GM19452 (cell line): ENCODE data around the gene RPS2.
A peak's percentile ranks its signal among the peaks of the same experiment; 100 is the strongest.

Experiments used
- ATAC-seq: cut with Tn5 transposase; IDR thresholded peaks from one replicate; pipeline ENCODE4 v1.9.1; 2021; ENCODE audit not compliant: unreplicated experiment

Gene RPS2

DNA sequence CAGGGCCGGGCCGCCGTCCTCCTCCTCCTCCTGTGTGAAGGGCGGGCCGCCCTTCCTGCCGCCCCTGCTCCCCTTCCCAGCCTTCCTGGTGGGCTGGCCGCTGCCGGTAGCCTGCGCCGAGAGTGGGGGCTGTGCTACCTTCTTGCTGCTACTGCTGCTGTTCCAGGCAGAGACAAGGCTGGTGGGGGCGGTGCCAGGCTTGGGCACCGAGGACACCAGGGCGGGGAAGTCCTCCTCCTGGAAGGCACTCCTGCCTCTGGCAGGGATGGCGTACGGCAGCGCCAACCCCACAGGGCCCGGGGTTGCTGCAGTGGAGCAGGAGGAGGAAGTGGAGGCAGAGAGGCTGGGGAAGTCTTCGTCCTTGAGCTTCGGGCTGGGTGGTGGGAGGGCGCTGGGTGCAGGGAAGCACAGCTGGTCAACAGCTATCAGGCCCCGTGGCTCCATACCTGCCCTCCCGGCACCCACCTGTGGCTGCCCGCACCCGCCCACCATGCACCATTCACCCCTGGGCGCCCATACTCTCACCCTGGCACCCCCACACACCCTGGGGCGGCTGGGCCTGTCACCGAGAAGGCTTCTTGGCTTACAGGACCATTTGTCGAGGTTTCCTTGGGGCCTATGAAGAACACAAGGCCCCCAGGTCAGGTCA is 35.4 kb upstream of the RPS2 start:
- no peak for ATAC-seq

GRCh38 chr16:1998852-1999801 is 34.5 kb upstream of the RPS2 start:
- no peak for ATAC-seq

- ATAC-seq = no peak
These were observed 33.8 kb upstream of the RPS2 start for GRCh38 chr16:1998360-1998835.

DNA sequence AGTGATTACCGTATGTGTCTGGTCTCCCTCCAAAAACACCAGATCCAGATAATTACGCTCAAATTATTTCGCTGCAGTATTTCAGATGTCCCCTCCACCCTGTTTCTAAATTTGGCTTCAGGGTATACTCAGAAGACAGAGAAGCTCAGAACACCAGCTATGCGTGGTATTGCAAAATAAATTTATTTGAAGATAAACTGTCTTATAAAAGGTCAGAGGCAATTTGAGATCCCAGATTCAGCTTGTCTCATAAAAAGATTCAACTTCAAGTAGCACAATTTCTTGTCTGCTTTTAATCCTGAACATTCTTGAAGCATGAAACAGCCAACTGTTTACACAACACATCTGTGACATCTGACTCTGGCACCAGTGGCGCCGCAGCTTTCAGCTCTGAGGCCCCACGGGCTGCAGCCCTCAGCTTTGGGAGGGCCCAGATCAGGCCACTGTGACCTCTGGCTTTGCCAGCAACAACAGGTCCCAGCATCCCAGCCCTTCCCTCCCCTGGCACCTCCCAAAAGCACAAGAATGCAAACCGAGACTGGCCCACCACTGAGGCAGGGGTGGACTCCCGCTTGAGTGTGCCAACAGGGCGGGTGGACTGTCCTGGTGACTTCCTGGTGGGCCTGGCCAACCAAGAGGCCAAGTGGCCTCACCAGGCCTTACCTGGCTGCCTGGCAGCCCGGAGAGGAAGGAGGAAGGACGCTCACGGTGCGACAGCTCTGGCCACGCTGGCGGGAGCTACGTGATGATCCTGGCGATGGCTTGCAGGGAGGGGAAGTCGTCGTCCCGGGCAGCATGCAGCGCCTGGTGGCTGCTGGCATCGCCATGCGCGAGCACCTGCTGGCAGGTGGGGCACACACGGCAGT is 33.1 kb upstream of the RPS2 start:
- ATAC-seq = no peak

- no peak for ATAC-seq
These were observed 29.1 kb upstream of the RPS2 start for GRCh38 chr16:1993731-1994131.

GRCh38 chr16:1992704-1993317 is 28.2 kb upstream of the RPS2 start:
- ATAC-seq = no peak

- no peak for ATAC-seq
These were observed 27.5 kb upstream of the RPS2 start for GRCh38 chr16:1991948-1992703.

DNA sequence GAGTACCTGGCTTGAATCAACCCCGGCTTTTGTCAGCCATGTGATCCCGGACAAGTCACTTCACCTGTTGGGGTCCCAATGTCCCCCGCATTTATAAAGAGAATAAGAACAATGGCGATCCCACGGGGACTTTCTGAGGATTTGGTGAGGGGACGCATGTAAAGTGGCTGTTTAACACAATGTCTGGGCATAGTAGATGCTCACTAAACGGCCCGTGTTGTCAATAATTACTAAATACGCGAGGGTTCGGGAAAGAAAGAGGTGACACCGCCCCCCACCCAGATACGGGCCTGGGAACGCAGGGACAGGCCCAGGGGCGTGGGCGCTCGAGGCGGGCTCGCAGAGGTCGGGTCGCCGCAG is 26.9 kb upstream of the RPS2 start:
- no peak for ATAC-seq

DNA sequence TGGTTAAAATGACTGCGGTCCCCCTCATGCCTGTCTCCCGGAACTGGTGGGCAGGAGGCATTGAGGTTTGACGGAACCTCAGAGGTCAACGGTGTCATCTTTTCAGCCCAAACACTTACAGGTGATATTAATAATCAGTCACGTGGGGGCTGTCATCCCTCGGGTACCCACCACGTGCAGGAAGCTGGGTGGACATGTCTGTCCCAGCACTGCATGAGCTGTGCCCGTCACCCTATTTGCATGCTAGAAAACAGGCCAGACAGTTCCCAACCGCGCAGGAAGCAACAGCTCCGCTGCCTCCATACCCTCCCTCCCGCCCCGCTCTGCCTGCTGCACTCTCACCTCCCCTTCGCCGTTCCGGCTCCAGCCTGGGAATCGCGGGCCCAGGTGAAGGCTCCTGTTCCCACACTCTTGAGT is 26.5 kb upstream of the RPS2 start:
- no peak for ATAC-seq

- no peak for ATAC-seq
These were observed 25.9 kb upstream of the RPS2 start for GRCh38 chr16:1990351-1991134.

- ATAC-seq = no peak
These were observed 25.4 kb upstream of the RPS2 start for GRCh38 chr16:1990101-1990350.

- ATAC-seq = no peak
These were observed 24.8 kb upstream of the RPS2 start, which contains the start of gene SYNGR3 for GRCh38 chr16:1989209-1990100. Gene SYNGR3 (plus strand): TSS chr16:1989970. CDS start chr16:1990103, 133 bp downstream.

GRCh38 chr16:1987198-1987597 is 22.6 kb upstream of the RPS2 start:
- no peak for ATAC-seq

DNA sequence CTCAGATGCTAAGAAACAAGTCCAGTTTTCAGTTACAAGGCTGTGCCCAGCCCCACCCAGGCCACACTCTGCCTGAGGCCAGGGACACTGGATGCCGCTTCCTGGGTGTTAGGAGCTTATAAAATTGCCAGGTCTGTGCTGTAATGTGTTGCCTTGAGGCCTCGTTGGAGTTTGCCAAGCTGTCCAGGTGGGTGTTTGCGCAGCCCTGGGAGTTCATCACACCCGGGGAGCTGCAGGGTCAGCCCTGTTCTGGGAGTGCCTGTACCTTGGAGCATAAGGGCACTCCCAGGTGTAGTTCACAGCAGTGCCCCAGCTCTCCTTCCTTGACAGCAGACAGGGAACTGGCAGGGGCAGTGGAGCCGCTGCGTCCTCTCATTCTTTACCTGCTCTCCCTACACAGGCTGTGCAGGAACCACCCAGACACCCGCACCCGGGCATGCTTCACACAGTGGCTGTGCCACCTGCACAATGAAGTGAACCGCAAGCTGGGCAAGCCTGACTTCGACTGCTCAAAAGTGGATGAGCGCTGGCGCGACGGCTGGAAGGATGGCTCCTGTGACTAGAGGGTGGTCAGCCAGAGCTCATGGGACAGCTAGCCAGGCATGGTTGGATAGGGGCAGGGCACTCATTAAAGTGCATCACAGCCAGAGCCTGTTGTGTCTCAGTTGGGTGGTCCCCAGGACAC is 21.0 kb upstream of the RPS2 start:
- no peak for ATAC-seq

DNA sequence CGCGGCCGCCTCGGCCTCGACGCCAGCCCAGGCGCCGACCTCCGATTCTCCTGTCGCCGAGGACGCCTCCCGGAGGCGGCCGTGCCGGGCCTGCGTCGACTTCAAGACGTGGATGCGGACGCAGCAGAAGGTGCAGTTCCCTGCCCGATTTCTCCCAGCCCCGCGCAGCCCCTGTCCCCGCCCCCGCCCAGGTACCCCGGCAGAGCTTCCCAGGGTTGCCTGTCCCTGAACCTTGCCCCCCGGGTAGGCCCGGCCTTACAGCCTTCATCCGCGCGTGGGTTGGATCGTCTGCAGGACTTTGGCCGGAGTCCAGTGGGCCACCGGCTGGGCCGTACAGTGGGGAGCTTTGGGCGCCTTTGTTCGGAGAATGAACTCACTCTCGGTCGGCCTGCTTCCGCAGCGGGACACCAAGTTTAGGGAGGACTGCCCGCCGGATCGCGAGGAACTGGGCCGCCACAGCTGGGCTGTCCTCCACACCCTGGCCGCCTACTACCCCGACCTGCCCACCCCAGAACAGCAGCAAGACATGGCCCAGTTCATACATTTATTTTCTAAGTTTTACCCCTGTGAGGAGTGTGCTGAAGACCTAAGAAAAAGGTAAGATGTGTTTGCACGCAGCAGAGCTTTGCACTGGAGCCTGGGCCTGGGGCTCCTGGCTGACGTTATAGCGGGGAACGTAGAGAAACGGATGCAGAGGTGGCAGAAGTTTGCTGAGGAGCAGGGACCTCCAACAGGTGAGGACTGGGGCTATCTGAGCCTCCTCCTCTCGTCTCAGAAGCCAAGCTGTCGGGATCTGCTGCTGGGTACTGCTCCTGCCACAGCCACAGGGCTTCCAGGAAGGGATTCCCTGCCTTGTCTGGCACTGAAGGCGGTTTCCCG is 20.0 kb upstream of the RPS2 start:
- no peak for ATAC-seq

GRCh38 chr16:1983544-1984346 is 19.1 kb upstream of the RPS2 start, which contains the start of gene GFER:
Gene GFER (plus strand): TSS chr16:1984193. CDS start chr16:1984219, 26 bp downstream.
- ATAC-seq = peak; percentile 66
